ENCODE measurements around the gene TCFL5.

DNA sequence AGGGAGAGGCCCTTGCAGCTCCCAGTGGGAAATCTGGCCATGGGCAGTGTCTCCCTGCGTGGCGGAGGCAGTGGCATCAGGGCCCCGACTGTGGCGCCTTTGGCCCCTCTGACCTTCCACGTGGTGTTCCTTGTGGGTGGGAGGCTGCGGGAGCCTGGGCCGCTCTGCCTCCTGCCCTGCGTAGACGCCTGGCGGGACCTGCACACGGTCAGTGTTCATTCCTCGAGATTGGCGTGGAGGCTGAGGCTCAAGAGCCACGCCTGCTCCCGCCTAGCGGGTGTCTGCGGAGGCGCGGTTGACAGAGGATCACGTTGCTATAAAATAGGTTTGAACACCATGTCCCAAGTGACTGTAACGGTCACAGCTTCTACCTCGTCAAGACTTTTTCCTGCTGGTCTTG, 30.8 kb downstream of the TCFL5 start:
- TF ChIP-seq, protein P1, sequence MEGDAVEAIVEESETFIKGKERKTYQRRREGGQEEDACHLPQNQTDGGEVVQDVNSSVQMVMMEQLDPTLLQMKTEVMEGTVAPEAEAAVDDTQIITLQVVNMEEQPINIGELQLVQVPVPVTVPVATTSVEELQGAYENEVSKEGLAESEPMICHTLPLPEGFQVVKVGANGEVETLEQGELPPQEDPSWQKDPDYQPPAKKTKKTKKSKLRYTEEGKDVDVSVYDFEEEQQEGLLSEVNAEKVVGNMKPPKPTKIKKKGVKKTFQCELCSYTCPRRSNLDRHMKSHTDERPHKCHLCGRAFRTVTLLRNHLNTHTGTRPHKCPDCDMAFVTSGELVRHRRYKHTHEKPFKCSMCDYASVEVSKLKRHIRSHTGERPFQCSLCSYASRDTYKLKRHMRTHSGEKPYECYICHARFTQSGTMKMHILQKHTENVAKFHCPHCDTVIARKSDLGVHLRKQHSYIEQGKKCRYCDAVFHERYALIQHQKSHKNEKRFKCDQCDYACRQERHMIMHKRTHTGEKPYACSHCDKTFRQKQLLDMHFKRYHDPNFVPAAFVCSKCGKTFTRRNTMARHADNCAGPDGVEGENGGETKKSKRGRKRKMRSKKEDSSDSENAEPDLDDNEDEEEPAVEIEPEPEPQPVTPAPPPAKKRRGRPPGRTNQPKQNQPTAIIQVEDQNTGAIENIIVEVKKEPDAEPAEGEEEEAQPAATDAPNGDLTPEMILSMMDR (IDR thresholded peaks at IDR 0.05): no peak
- TF ChIP-seq POLR2A (IDR thresholded peaks at IDR 0.05): no peak
